Neural cell (in vitro differentiated cells): ENCODE results near the gene PSMA2. TPM values are rescaled to one million over a fixed set of nuclear protein-coding genes. Genes with fewer than 3 reads are reported as not detected.
"Not testable (repeated sequence)": the region's sequence is repeated elsewhere in the genome, so short reads cannot be mapped to it uniquely, and the experiment has no call there.

Source experiments
- H2AFZ ChIP-seq: fragments of 200-600, 300-800 bp; sonication (generic), shearing (Covaris generic); 2 replicates; pipeline ENCODE4 v1.6.0; 2014; ENCODE audit warnings: low read depth, mild to moderate bottlenecking, antibody characterized with exemption, low read length, moderate library complexity
- H3F3A ChIP-seq: fragments of 200-600 bp; shearing (Covaris generic); 2 replicates; pipeline ENCODE4 v1.6.1; 2016; ENCODE audit warnings: mild to moderate bottlenecking, moderate library complexity, mixed read lengths, antibody characterized with exemption, low read length; ENCODE audit not compliant: insufficient read depth, poor library complexity, severe bottlenecking
- H3K27ac ChIP-seq: fragments of 200-600, 300-800 bp; sonication (generic), shearing (Covaris generic); 2 replicates; pipeline ENCODE4 v1.5.1; 2014; ENCODE audit warnings: mild to moderate bottlenecking, low read length, moderate library complexity
- H3K27me3 ChIP-seq: fragments of 300-800, 200-600 bp; sonication (generic), shearing (Covaris generic); 2 replicates; pipeline ENCODE4 v1.6.0; 2014; ENCODE audit warnings: mild to moderate bottlenecking, low read depth, low read length, moderate library complexity; ENCODE audit not compliant: insufficient read depth
- H3K36me3 ChIP-seq: fragments of 300-800, 200-600 bp; sonication (generic), shearing (Covaris generic); 2 replicates; pipeline ENCODE4 v1.5.1; 2014; ENCODE audit warnings: mild to moderate bottlenecking, antibody characterized with exemption, low read length, moderate library complexity; ENCODE audit not compliant: insufficient read depth
- H3K4me2 ChIP-seq: fragments of 300-800, 200-600 bp; sonication (generic), shearing (Covaris generic); 2 replicates; pipeline ENCODE4 v1.6.0; 2014; ENCODE audit warnings: mild to moderate bottlenecking, low read length
- H3K4me3 ChIP-seq: fragments of 300-800, 200-600 bp; sonication (generic), shearing (Covaris generic); 2 replicates; pipeline ENCODE4 v1.5.1; 2014; ENCODE audit warnings: mild to moderate bottlenecking, low read length, moderate library complexity
- H3K79me2 ChIP-seq: fragments of 200-600 bp; shearing (Covaris generic); replicated peaks from 2 replicates; pipeline ENCODE4 v1.6.0; 2014; ENCODE audit warnings: mild to moderate bottlenecking, low read length, moderate library complexity; ENCODE audit not compliant: insufficient read depth
- H3K9ac ChIP-seq: fragments of 300-800, 200-600 bp; sonication (generic), shearing (Covaris generic); 2 replicates; pipeline ENCODE4 v1.6.1; 2016; ENCODE audit warnings: mild to moderate bottlenecking, low read length, mixed read lengths
- H3K9me2 ChIP-seq: fragments of 200-600 bp; shearing (Covaris generic); 2 replicates; pipeline ENCODE4 v1.6.1; 2016; ENCODE audit warnings: mild to moderate bottlenecking, low read length, mixed read lengths; ENCODE audit not compliant: insufficient read depth
- H3K9me3 ChIP-seq: fragments of 200-600, 300-800 bp; sonication (generic), shearing (Covaris generic); 2 replicates; pipeline ENCODE4 v1.6.1; 2016; ENCODE audit warnings: mild to moderate bottlenecking, mixed run types, low read length, moderate library complexity, mixed read lengths
- H4K20me1 ChIP-seq: fragments of 200-600 bp; shearing (Covaris generic); 2 replicates; pipeline ENCODE4 v1.6.1; 2016; ENCODE audit warnings: mild to moderate bottlenecking, mixed run types; ENCODE audit not compliant: insufficient read depth
- CTCF ChIP-seq: fragments of 450-650 bp; IDR thresholded peaks from 2 replicates; pipeline ENCODE4 v1.5.1; 2014; ENCODE audit warnings: antibody characterized with exemption, mild to moderate bottlenecking, moderate library complexity; ENCODE audit not compliant: poor library complexity, severe bottlenecking
- EP300 ChIP-seq: fragments of 450-650 bp; conservative IDR thresholded peaks from 2 replicates; pipeline ENCODE4 v1.6.1; 2014; ENCODE audit warnings: antibody characterized with exemption, mild to moderate bottlenecking, moderate library complexity; ENCODE audit not compliant: poor library complexity, severe bottlenecking
- EZH2 ChIP-seq: fragments of 200-600, 300-800 bp; shearing (Covaris generic), sonication (generic); IDR thresholded peaks from 2 replicates; pipeline ENCODE4 v1.6.1; 2014; ENCODE audit warnings: antibody characterized with exemption, low read length, borderline replicate concordance, mild to moderate bottlenecking; ENCODE audit not compliant: insufficient read depth, poor library complexity, severe bottlenecking
- MXI1 ChIP-seq: fragments of 450-650 bp; conservative IDR thresholded peaks from 2 replicates; pipeline ENCODE4 v1.6.1; 2014; ENCODE audit warnings: antibody characterized with exemption, mild to moderate bottlenecking; ENCODE audit not compliant: poor library complexity, severe bottlenecking
- POLR2AphosphoS5 ChIP-seq: IDR thresholded peaks from 2 replicates; pipeline ENCODE4 v1.6.1; 2012
- RAD21 ChIP-seq: fragments of 450-650 bp; conservative IDR thresholded peaks from 2 replicates; pipeline ENCODE4 v1.6.1; 2014; ENCODE audit warnings: antibody characterized with exemption, mild to moderate bottlenecking, moderate library complexity
- REST ChIP-seq: IDR thresholded peaks from 2 replicates; pipeline ENCODE4 v1.6.1; 2012; ENCODE audit warnings: borderline replicate concordance
- SMC3 ChIP-seq: fragments of 450-650 bp; conservative IDR thresholded peaks from 2 replicates; pipeline ENCODE4 v1.6.1; 2014; ENCODE audit warnings: antibody characterized with exemption, mild to moderate bottlenecking, moderate library complexity; ENCODE audit not compliant: poor library complexity
- TAF1 ChIP-seq: IDR thresholded peaks from 2 replicates; pipeline ENCODE4 v1.6.1; 2012; ENCODE audit warnings: low read depth
- polyA plus RNA-seq: library from polyadenylated mRNA; depleted of rRNA; stranded (reverse); fragments of >200 nt; gene quantifications from 2 replicates; pipeline ENCODE4 v1.2.3, GENCODE V29; 2014

The PSMA2 gene
- polyA plus RNA-seq, 1 donor from 2014 or later = 225 TPM

DNA sequence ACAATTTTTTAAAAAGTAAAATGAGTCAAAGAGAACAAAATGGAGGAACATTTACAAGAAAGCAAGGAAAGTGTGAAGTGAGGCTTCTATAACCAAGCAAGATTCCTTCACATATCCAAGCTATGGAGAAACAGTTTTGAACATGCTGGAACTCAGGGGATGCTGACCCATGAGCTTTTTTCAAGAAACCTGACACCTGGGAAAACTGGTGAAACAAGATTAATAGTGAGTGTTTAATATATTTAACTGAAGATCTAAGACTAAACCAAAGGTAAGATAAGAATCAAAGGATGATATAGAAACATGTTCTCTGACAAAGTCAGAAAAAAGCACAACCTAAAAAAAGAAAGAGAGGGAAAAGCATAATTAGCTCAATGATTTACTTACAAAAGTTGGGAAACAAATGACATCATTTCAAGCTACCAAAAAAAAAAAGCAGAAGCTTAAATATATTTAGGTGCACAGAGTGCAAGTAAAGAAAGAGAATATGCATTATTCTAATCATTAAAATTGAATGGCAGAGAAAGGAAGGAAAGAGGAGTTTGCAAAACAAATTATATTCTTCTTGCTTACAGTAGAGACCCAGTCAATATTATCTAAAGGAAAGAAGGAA is 45.0 kb downstream of the PSMA2 start:
- no peaks in the 10 kb centered on the region for H3K9me3 ChIP-seq
- no peaks in the 10 kb centered on the region for H3K9me2 ChIP-seq
- peaks cover 13% of the 10 kb centered on the region for H3K27me3 ChIP-seq
- no peaks in the 10 kb centered on the region for H3K79me2 ChIP-seq
- H3K4me2 ChIP-seq = no peak overlapping the region
- TF ChIP-seq EP300 = no peak
- TF ChIP-seq EZH2 = no peak
- TF ChIP-seq POLR2AphosphoS5 = no peak
- TF ChIP-seq CTCF = no peak
- no peak overlapping the region for H2AFZ ChIP-seq
- H3K27ac ChIP-seq = no peak overlapping the region
- H3F3A ChIP-seq = no peaks in the 10 kb centered on the region
- H3K4me3 ChIP-seq = no peak overlapping the region
- no peak overlapping the region for H3K9ac ChIP-seq
- H3K36me3 ChIP-seq = no peaks in the 10 kb centered on the region
- no peaks in the 10 kb centered on the region for H4K20me1 ChIP-seq

DNA sequence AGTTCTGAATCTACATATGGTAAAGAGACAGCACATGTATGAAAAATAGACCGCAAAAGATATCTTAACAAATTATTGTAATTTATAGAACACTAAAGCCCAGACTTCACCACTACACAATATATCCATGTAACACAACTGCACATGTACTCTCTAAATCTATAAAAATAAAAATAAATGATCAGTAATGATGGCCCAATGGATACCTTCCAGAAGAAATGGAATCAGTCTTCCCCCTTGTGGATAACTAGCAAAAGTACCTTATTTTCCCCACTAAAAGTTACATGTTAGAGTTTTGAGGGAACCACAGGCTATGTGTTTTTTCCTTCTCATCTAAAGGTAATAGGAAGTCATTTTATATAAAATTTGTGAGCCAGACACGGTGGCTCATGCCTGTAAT is 45.8 kb downstream of the PSMA2 start:
- no peaks in the 10 kb centered on the region for H3F3A ChIP-seq
- peak; percentile 61 for TF ChIP-seq SMC3
- peak; percentile 52 for TF ChIP-seq RAD21
- TF ChIP-seq EZH2 = no peak
- TF ChIP-seq POLR2AphosphoS5 = no peak
- TF ChIP-seq MXI1 = no peak
- no peak for TF ChIP-seq TAF1
- TF ChIP-seq CTCF = peak; percentile 50
- no peak for TF ChIP-seq EP300
- TF ChIP-seq REST = no peak
- no peak overlapping the region for H3K4me2 ChIP-seq
- no peak overlapping the region for H2AFZ ChIP-seq
- no peaks in the 10 kb centered on the region for H3K9me3 ChIP-seq
- no peaks in the 10 kb centered on the region for H4K20me1 ChIP-seq
- no peaks in the 10 kb centered on the region for H3K9me2 ChIP-seq
- H3K79me2 ChIP-seq = no peaks in the 10 kb centered on the region
- no peak overlapping the region for H3K4me3 ChIP-seq
- no peaks in the 10 kb centered on the region for H3K36me3 ChIP-seq
- H3K27me3 ChIP-seq = peaks cover 13% of the 10 kb centered on the region
- no peak overlapping the region for H3K9ac ChIP-seq
- H3K27ac ChIP-seq = no peak overlapping the region

GRCh38 chr7:42885183-42885582 is 46.8 kb downstream of the PSMA2 start:
- H3K9ac ChIP-seq, H3F3A ChIP-seq, H3K4me3 ChIP-seq, H2AFZ ChIP-seq, H4K20me1 ChIP-seq, H3K9me3 ChIP-seq, H3K36me3 ChIP-seq, H3K79me2 ChIP-seq, H3K9me2 ChIP-seq, H3K27ac ChIP-seq, H3K4me2 ChIP-seq: not testable (repeated sequence)
- peaks cover 13% of the 10 kb centered on the region for H3K27me3 ChIP-seq
